ENCODE results near the gene PEX14.

DNA sequence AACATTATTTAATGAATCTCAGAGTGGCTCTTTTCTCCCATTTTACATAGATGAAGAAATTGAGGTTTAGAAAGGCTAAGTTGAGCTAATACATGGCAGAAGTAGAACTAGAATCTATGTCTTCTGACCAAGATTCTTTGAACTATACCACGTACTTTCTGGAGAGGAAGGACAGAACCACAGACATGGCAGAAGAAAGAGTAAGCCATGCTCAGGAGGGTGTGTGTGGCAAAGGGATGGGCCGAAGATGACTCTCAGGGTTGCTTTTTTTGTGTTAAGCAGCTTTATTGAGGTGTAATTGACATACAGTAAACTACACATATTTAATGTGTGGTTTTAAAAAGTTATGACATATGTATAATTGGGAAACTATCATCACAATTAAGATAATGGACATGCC lies 69.5 kb downstream of the PEX14 start:
- TF ChIP-seq CTCF (IDR thresholded peaks at IDR 0.05) (no peak), POLR2A (IDR thresholded peaks at IDR 0.05) (no peak), POLR2AphosphoS5 (IDR thresholded peaks at IDR 0.05; ENCODE audit: insufficient read depth in 1 of 2, low read depth in 1 of 2) (no peak)
